ENCODE measurements around the gene CACNA1G. TPM values are rescaled to one million over a fixed set of nuclear protein-coding genes. Genes with fewer than 3 reads are reported as not detected.

CACNA1G gene
- total RNA-seq, 2 experiments from 2014 or later, result not detected

- Histone ChIP-seq H3K4me1 (ENCODE audit: insufficient read depth, low read length, poor library complexity, severe bottlenecking) (peaks cover 7% of the 10 kb centered on the region), H4K20me1 (ENCODE audit: insufficient read depth, low read length) (no peaks in the 10 kb centered on the region), H3K79me2 (ENCODE audit: insufficient read depth, low read depth, low read length) (no peaks in the 10 kb centered on the region), H3K4me2 (ENCODE audit: low read length) (no peak overlapping the region), H3K9me3 (ENCODE audit: low read length) (no peaks in the 10 kb centered on the region), H2AFZ (ENCODE audit: low read length) (no peak overlapping the region), H3K4me3 (ENCODE audit: low read depth, low read length, poor library complexity, severe bottlenecking) (no peak overlapping the region), H3K36me3 (ENCODE audit: insufficient read depth, low read length) (no peaks in the 10 kb centered on the region), H3K27ac (ENCODE audit: low read depth, low read length, poor library complexity, severe bottlenecking) (no peak overlapping the region), H3K9me2 (ENCODE audit: insufficient read depth, low read length) (no peaks in the 10 kb centered on the region)
- ChIA-PET POLR2A (interaction anchor here (0.5 kb wide), 1 partner anchor 208 kb away, joined by 3 read pairs; no protein-coding TSS in a partner anchor), CTCF (ENCODE audit: unreplicated experiment) (interaction anchor here (0.6 kb wide), 1 partner anchor 75 kb away, joined by 3 read pairs; no protein-coding TSS in a partner anchor)
- intact Hi-C loops (cut with micrococcal nuclease; ENCODE audit: unreplicated experiment), result no loop called here
- TF ChIP-seq CTCF (conservative IDR thresholded peaks at IDR 0.05; ENCODE audit: low read length), result peak; percentile 70
- no peak for TF ChIP-seq EZH2phosphoT487 (IDR thresholded peaks at IDR 0.05; ENCODE audit: borderline replicate concordance, low read depth, low read length)
- no TSS peak for BruUV-seq (replicated peaks)
- DNase-seq (ENCODE audit: low spot score), result peak; percentile 44
Observed at GRCh38 chr17:50550661-50551432, 9.7 kb upstream of the CACNA1G start.

GRCh38 chr17:50551433-50551815 lies 9.1 kb upstream of the CACNA1G start:
- Histone ChIP-seq H3K36me3 (ENCODE audit: insufficient read depth, low read length) (no peaks in the 10 kb centered on the region), H3K79me2 (ENCODE audit: insufficient read depth, low read depth, low read length) (no peaks in the 10 kb centered on the region), H3K4me1 (ENCODE audit: insufficient read depth, low read length, poor library complexity, severe bottlenecking) (peaks cover 7% of the 10 kb centered on the region), H3K4me3 (ENCODE audit: low read depth, low read length, poor library complexity, severe bottlenecking) (no peak overlapping the region), H3K9me3 (ENCODE audit: low read length) (no peaks in the 10 kb centered on the region), H4K20me1 (ENCODE audit: insufficient read depth, low read length) (no peaks in the 10 kb centered on the region), H3K4me2 (ENCODE audit: low read length) (no peak overlapping the region), H3K9me2 (ENCODE audit: insufficient read depth, low read length) (no peaks in the 10 kb centered on the region), H2AFZ (ENCODE audit: low read length) (no peak overlapping the region), H3K27ac (ENCODE audit: low read depth, low read length, poor library complexity, severe bottlenecking) (no peak overlapping the region)
- intact Hi-C loops (cut with micrococcal nuclease; ENCODE audit: unreplicated experiment), result no loop called here
- BruUV-seq (replicated peaks), result no TSS peak
- ChIA-PET CTCF (ENCODE audit: unreplicated experiment) (interaction anchor here (0.6 kb wide), 1 partner anchor 75 kb away, joined by 3 read pairs; no protein-coding TSS in a partner anchor), POLR2A (no interaction called here)
- no peak for DNase-seq (ENCODE audit: low spot score)
- no peak for TF ChIP-seq CTCF (conservative IDR thresholded peaks at IDR 0.05; ENCODE audit: low read length)
- TF ChIP-seq EZH2phosphoT487 (IDR thresholded peaks at IDR 0.05; ENCODE audit: borderline replicate concordance, low read depth, low read length), result no peak

- intact Hi-C loops (cut with micrococcal nuclease; ENCODE audit: unreplicated experiment), result no loop called here
- Histone ChIP-seq H3K79me2 (ENCODE audit: insufficient read depth, low read depth, low read length) (no peaks in the 10 kb centered on the region), H3K27ac (ENCODE audit: low read depth, low read length, poor library complexity, severe bottlenecking) (no peak overlapping the region), H4K20me1 (ENCODE audit: insufficient read depth, low read length) (no peaks in the 10 kb centered on the region), H3K36me3 (ENCODE audit: insufficient read depth, low read length) (no peaks in the 10 kb centered on the region), H3K4me1 (ENCODE audit: insufficient read depth, low read length, poor library complexity, severe bottlenecking) (peaks cover 7% of the 10 kb centered on the region), H2AFZ (ENCODE audit: low read length) (no peak overlapping the region), H3K9me2 (ENCODE audit: insufficient read depth, low read length) (no peaks in the 10 kb centered on the region), H3K9me3 (ENCODE audit: low read length) (no peaks in the 10 kb centered on the region), H3K4me3 (ENCODE audit: low read depth, low read length, poor library complexity, severe bottlenecking) (no peak overlapping the region), H3K4me2 (ENCODE audit: low read length) (no peak overlapping the region)
- DNase-seq (ENCODE audit: low spot score), result no peak
- ChIA-PET CTCF (ENCODE audit: unreplicated experiment) (interaction anchor here (0.6 kb wide), 1 partner anchor 72 kb away, joined by 3 read pairs; no protein-coding TSS in a partner anchor), POLR2A (no interaction called here)
- BruUV-seq (replicated peaks), result no TSS peak
- TF ChIP-seq CTCF (conservative IDR thresholded peaks at IDR 0.05; ENCODE audit: low read length), result no peak
- no peak for TF ChIP-seq EZH2phosphoT487 (IDR thresholded peaks at IDR 0.05; ENCODE audit: borderline replicate concordance, low read depth, low read length)
Observed at GRCh38 chr17:50551884-50552283, 8.6 kb upstream of the CACNA1G start.
